Measurements from ENCODE around the gene FMNL3.

The FMNL3 gene

GRCh38 chr12:49708851-49709250 is 1.6 kb upstream of the FMNL3 start:
- ATAC-seq, result no peak
- DNase-seq, result no peak

GRCh38 chr12:49707812-49708147 is 575 bp upstream of the FMNL3 start:
- DNase-seq (no peak), ATAC-seq (no peak)

GRCh38 chr12:49706351-49707127 is 666 bp downstream of the FMNL3 start:
- peak; percentile 32 for DNase-seq
- peak; percentile 12 for ATAC-seq

- peak; percentile 54 for DNase-seq
- ATAC-seq, result peak; percentile 8
These were observed 1.6 kb downstream of the FMNL3 start for GRCh38 chr12:49705479-49706134.

- peak; percentile 66 for DNase-seq
- ATAC-seq, result peak; percentile 60
These were observed 3.5 kb downstream of the FMNL3 start for GRCh38 chr12:49703647-49704137.

GRCh38 chr12:49702676-49703215 is 4.5 kb downstream of the FMNL3 start:
- no peak for DNase-seq
- no peak for ATAC-seq

GRCh38 chr12:49702009-49702408 is 5.2 kb downstream of the FMNL3 start:
- ATAC-seq, result no peak
- no peak for DNase-seq

- ATAC-seq (peak; percentile 81), DNase-seq (peak; percentile 67)
These were observed 8.3 kb downstream of the FMNL3 start for GRCh38 chr12:49698619-49699545.

- ATAC-seq, result no peak
- no peak for DNase-seq
These were observed 9.4 kb downstream of the FMNL3 start for GRCh38 chr12:49697808-49698207.

GRCh38 chr12:49696723-49697122 is 10.5 kb downstream of the FMNL3 start:
- DNase-seq, result no peak
- ATAC-seq, result no peak

- no peak for ATAC-seq
These were observed 13.2 kb downstream of the FMNL3 start for GRCh38 chr12:49693931-49694444.

GRCh38 chr12:49692851-49693250 is 14.4 kb downstream of the FMNL3 start:
- no peak for DNase-seq
- no peak for ATAC-seq

More at GRCh38 chr12:49693931-49694444, 13.2 kb downstream of the FMNL3 start:
- no peak for DNase-seq

GRCh38 chr12:49689785-49690184 is 17.4 kb downstream of the FMNL3 start:
- DNase-seq (no peak), ATAC-seq (no peak)

GRCh38 chr12:49689237-49689636 is 18.0 kb downstream of the FMNL3 start:
- no peak for DNase-seq
- ATAC-seq, result no peak

- ATAC-seq, result no peak
- DNase-seq, result no peak
These were observed 19.3 kb downstream of the FMNL3 start for GRCh38 chr12:49687941-49688340.

- DNase-seq (no peak), ATAC-seq (no peak)
These were observed 22.8 kb downstream of the FMNL3 start for GRCh38 chr12:49684310-49684854.

- ATAC-seq, result peak; percentile 62
- no peak for DNase-seq
These were observed 23.5 kb downstream of the FMNL3 start for GRCh38 chr12:49683599-49684309.

GRCh38 chr12:49680075-49680474 is 27.1 kb downstream of the FMNL3 start:
- ATAC-seq, result no peak
- no peak for DNase-seq

GRCh38 chr12:49678711-49679110 is 28.5 kb downstream of the FMNL3 start:
- no peak for ATAC-seq
- no peak for DNase-seq

- peak; percentile 27 for DNase-seq
- ATAC-seq, result peak; percentile 15
These were observed 32.1 kb downstream of the FMNL3 start for GRCh38 chr12:49675137-49675536.

Data from stimulated activated naive CD8-positive, alpha-beta T cell treated with anti-CD3 and anti-CD28 coated beads, Interleukin-15, Interleukin-2, amounts not matched to agents 100 U/mL and 50 U/mL, for 24 hours (primary cell).